Trophoblast cell (in vitro differentiated cells and primary cell): ENCODE results near the gene SND1.

ENCODE experiments used
- DNase-seq, 2 donors: peaks; one replicate each; pipeline ENCODE4 v3.0.0-alpha.2; 2016
- H2AFZ ChIP-seq: 2 replicates; pipeline ENCODE4 v1.6.1; 2013; ENCODE audit warnings: low read length, moderate library complexity, mild to moderate bottlenecking; ENCODE audit not compliant: insufficient read depth, poor library complexity
- H2AK5ac ChIP-seq: 2 replicates; pipeline ENCODE4 v1.6.1; 2013; ENCODE audit warnings: mild to moderate bottlenecking, low read length
- H2BK120ac ChIP-seq: 2 replicates; pipeline ENCODE4 v1.6.1; 2013; ENCODE audit warnings: low read length, mild to moderate bottlenecking, moderate library complexity; ENCODE audit not compliant: insufficient read depth, poor library complexity
- H2BK12ac ChIP-seq: 2 replicates; pipeline ENCODE4 v1.6.1; 2013; ENCODE audit warnings: mild to moderate bottlenecking, low read length, moderate library complexity
- H2BK5ac ChIP-seq: 2 replicates; pipeline ENCODE4 v1.6.1; 2013; ENCODE audit warnings: low read length, low read depth, moderate library complexity, mild to moderate bottlenecking; ENCODE audit not compliant: poor library complexity
- H3K14ac ChIP-seq: 2 replicates; pipeline ENCODE4 v1.6.1; 2013; ENCODE audit warnings: mild to moderate bottlenecking, low read length
- H3K18ac ChIP-seq: 2 replicates; pipeline ENCODE4 v1.6.1; 2013; ENCODE audit warnings: mild to moderate bottlenecking, low read length
- H3K23ac ChIP-seq: 2 replicates; pipeline ENCODE4 v1.6.1; 2013; ENCODE audit warnings: low read length
- H3K27ac ChIP-seq: 2 replicates; pipeline ENCODE4 v1.5.1; 2013; ENCODE audit warnings: low read depth, mild to moderate bottlenecking, inconsistent platforms, low read length, moderate library complexity
- H3K27me3 ChIP-seq: 2 replicates; pipeline ENCODE4 v1.6.1; 2013; ENCODE audit warnings: inconsistent platforms, mild to moderate bottlenecking, low read length, moderate library complexity; ENCODE audit not compliant: insufficient read depth
- H3K36me3 ChIP-seq, 2 experiments: 1 replicate in 1 of 2; 2 replicates in 1 of 2; pipeline ENCODE4 v1.6.1; 2013; ENCODE audit warnings: low read length in 2 of 2, mild to moderate bottlenecking in 2 of 2, moderate library complexity in 1 of 2; ENCODE audit not compliant: insufficient read depth in 2 of 2, control insufficient read depth in 1 of 2
- H3K4ac ChIP-seq: 2 replicates; pipeline ENCODE4 v1.6.1; 2013; ENCODE audit warnings: low read depth, mild to moderate bottlenecking, low read length, moderate library complexity
- H3K4me1 ChIP-seq, 2 experiments: 1 replicate in 1 of 2; 2 replicates in 1 of 2; pipeline ENCODE4 v1.6.1; 2013; ENCODE audit warnings: low read length in 2 of 2, mild to moderate bottlenecking in 2 of 2, moderate library complexity in 1 of 2; ENCODE audit not compliant: insufficient read depth in 2 of 2, control insufficient read depth in 1 of 2
- H3K4me2 ChIP-seq: 2 replicates; pipeline ENCODE4 v1.6.1; 2013; ENCODE audit warnings: inconsistent platforms, mild to moderate bottlenecking, low read length, moderate library complexity
- H3K4me3 ChIP-seq: 2 replicates; pipeline ENCODE4 v1.5.1; 2013; ENCODE audit warnings: mild to moderate bottlenecking, low read depth, low read length, inconsistent platforms
- H3K79me1 ChIP-seq: one replicate; pipeline ENCODE4 v1.6.1; 2013; ENCODE audit warnings: low read length
- H3K79me2 ChIP-seq: 2 replicates; pipeline ENCODE4 v1.6.1; 2013; ENCODE audit warnings: low read length, mild to moderate bottlenecking; ENCODE audit not compliant: control insufficient read depth, insufficient read depth, poor library complexity
- H3K9ac ChIP-seq: 2 replicates; pipeline ENCODE4 v1.6.1; 2013; ENCODE audit warnings: mild to moderate bottlenecking, low read length
- H3K9me3 ChIP-seq: 2 replicates; pipeline ENCODE4 v1.6.1; 2013; ENCODE audit warnings: low read depth, mild to moderate bottlenecking, control low read depth, inconsistent platforms, low read length; ENCODE audit not compliant: insufficient read depth
- H4K12ac ChIP-seq: 2 replicates; pipeline ENCODE4 v1.6.1; 2013; ENCODE audit warnings: low read depth, mild to moderate bottlenecking, low read length, moderate library complexity
- H4K8ac ChIP-seq: 2 replicates; pipeline ENCODE4 v1.6.1; 2013; ENCODE audit warnings: low read depth, mild to moderate bottlenecking, low read length, moderate library complexity
- H4K91ac ChIP-seq: one replicate; pipeline ENCODE4 v1.6.1; 2013; ENCODE audit warnings: low read depth, mild to moderate bottlenecking, low read length, moderate library complexity
- WGBS: extraction: QIAGEN DNeasy Blood & Tissue Kit; methylation state at CpG from one replicate; pipeline ENCODE4 v1.1.7; 2013; ENCODE audit warnings: missing lambda C conversion rate; ENCODE audit not compliant: insufficient read length, insufficient coverage; ENCODE audit errors: extremely low coverage; 5-methylcytosine and 5-hydroxymethylcytosine counted together

The SND1 gene

DNA sequence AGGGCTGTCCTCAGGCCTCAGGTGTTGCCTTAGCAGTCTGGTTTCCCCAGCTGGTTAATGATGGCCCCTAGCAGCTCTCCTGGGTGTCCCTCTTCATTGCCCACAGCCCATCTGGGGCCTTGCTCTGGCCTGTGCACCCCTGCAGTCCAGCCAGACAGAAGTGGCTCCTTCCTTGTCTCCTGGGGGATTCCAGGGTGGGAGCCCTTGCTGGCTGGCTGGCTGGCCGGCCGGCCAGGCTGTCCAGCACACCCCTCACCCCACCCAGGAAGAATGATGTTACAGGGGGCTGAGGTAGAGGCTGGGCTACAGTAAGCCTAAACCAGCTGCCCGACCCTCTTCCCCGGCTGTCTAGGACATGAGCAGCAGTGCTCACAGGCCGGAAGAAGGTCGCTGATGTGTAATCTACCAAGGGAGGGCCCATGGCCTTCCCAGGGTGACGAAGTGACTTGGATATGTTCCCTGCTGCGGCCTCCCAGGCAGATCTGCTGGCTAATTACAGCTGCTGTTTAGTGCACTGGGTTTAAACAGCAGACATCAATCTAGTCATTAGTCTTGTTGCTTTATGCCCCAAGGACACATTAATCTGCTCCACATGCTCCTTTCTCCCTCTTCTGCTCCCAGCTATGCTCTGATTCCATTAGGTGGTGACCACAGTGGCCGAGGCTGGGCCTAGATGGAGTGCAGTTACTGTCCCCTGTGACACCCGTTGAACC, 433.1 kb downstream of the SND1 start:
- Histone ChIP-seq H2AK5ac (no peak overlapping the region), H3K4me3 (no peak overlapping the region), H2BK120ac (no peak overlapping the region), H3K9ac (no peak overlapping the region), H3K36me3 (peaks cover 79 to 84% of the 10 kb centered on the region in 2 experiments), H4K91ac (no peak overlapping the region), H3K4me2 (no peak overlapping the region), H2BK5ac (no peak overlapping the region), H3K4ac (no peak overlapping the region), H4K12ac (no peak overlapping the region), H3K79me2 (no peaks in the 10 kb centered on the region), H3K14ac (no peak overlapping the region), H3K27me3 (no peaks in the 10 kb centered on the region), H2BK12ac (no peak overlapping the region), H3K4me1 (no peaks in the 10 kb centered on the region), H3K23ac (no peak overlapping the region), H4K8ac (no peak overlapping the region), H2AFZ (no peak overlapping the region), H3K27ac (no peak overlapping the region), H3K9me3 (no peaks in the 10 kb centered on the region), H3K18ac (no peak overlapping the region), H3K79me1 (no peaks in the 10 kb centered on the region)
- no peak for DNase-seq
- no CpG with 5 or more reads among the region's 10 CpGs for WGBS

DNA sequence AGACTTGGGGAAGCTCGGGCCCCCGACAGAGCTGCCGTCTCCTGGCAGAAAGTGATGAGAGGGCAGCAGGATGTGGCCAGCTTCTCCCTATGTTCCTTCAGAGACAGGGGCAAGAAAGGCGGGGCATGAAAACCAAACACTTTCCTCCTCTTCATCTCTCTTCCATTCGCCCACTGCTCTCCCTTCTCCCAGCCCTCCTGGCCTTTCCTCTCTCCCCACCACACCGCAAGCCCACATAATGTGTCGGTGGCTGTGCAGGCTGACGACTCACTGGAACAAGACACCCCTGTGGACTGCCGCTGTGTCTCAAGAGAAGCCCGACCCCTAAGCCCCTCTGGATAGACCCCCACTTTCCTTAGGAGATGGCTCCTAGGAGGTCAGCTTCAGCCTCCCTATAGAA, 438.5 kb downstream of the SND1 start:
- H3K14ac ChIP-seq, result no peak overlapping the region
- WGBS, result 100% methylated on average over 1 of the region's 10 CpGs
- no peak overlapping the region for H3K4me3 ChIP-seq
- H2BK5ac ChIP-seq, result no peak overlapping the region
- no peak overlapping the region for H2AFZ ChIP-seq
- no peak overlapping the region for H2BK12ac ChIP-seq
- DNase-seq, result no peak
- no peak overlapping the region for H3K4me2 ChIP-seq
- no peak overlapping the region for H3K23ac ChIP-seq
- no peak overlapping the region for H3K18ac ChIP-seq
- H3K9ac ChIP-seq, result no peak overlapping the region
- no peak overlapping the region for H4K12ac ChIP-seq
- no peak overlapping the region for H4K91ac ChIP-seq
- H3K79me2 ChIP-seq, result no peaks in the 10 kb centered on the region
- no peak overlapping the region for H4K8ac ChIP-seq
- H3K9me3 ChIP-seq, result no peaks in the 10 kb centered on the region
- peaks cover 85 to 87% of the 10 kb centered on the region in 2 experiments for H3K36me3 ChIP-seq
- H3K4ac ChIP-seq, result no peak overlapping the region
- no peaks in the 10 kb centered on the region for H3K27me3 ChIP-seq
- H2AK5ac ChIP-seq, result no peak overlapping the region
- H3K4me1 ChIP-seq, result no peaks in the 10 kb centered on the region
- no peaks in the 10 kb centered on the region for H3K79me1 ChIP-seq
- no peak overlapping the region for H3K27ac ChIP-seq
- H2BK120ac ChIP-seq, result no peak overlapping the region

DNA sequence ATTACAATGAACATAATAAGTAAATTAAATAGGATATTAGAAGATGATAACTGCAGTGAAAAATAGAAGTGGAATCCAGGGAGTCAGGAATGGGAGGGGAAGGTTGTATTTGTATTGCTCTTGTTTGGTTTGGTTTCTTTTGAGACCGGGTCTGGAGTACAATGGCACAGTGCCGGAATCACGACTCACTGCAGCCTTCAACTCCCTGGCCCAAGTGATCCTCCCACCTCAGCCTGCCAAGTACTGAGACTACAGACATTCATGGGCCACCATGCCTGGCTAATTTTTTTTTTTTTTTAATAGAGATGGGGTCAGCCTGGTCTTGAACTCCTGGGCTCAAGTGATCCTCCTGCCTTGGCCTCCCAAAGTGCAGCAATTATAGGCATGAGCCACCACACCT, 439.1 kb downstream of the SND1 start:
- H4K12ac ChIP-seq, result no peak overlapping the region
- no peak overlapping the region for H2BK12ac ChIP-seq
- H3K4me3 ChIP-seq, result no peak overlapping the region
- H4K8ac ChIP-seq, result no peak overlapping the region
- no peak for DNase-seq
- peaks cover 79 to 83% of the 10 kb centered on the region in 2 experiments for H3K36me3 ChIP-seq
- H3K27ac ChIP-seq, result no peak overlapping the region
- H3K18ac ChIP-seq, result no peak overlapping the region
- no peak overlapping the region for H3K14ac ChIP-seq
- H2BK5ac ChIP-seq, result no peak overlapping the region
- no peak overlapping the region for H2AK5ac ChIP-seq
- no peak overlapping the region for H2AFZ ChIP-seq
- no peaks in the 10 kb centered on the region for H3K4me1 ChIP-seq
- H3K27me3 ChIP-seq, result no peaks in the 10 kb centered on the region
- no peaks in the 10 kb centered on the region for H3K79me2 ChIP-seq
- H3K4ac ChIP-seq, result no peak overlapping the region
- WGBS, result no CpG with 5 or more reads among the region's 3 CpGs
- no peak overlapping the region for H3K23ac ChIP-seq
- no peak overlapping the region for H4K91ac ChIP-seq
- no peaks in the 10 kb centered on the region for H3K79me1 ChIP-seq
- no peak overlapping the region for H3K9ac ChIP-seq
- H3K9me3 ChIP-seq, result no peaks in the 10 kb centered on the region
- no peak overlapping the region for H3K4me2 ChIP-seq
- no peak overlapping the region for H2BK120ac ChIP-seq

DNA sequence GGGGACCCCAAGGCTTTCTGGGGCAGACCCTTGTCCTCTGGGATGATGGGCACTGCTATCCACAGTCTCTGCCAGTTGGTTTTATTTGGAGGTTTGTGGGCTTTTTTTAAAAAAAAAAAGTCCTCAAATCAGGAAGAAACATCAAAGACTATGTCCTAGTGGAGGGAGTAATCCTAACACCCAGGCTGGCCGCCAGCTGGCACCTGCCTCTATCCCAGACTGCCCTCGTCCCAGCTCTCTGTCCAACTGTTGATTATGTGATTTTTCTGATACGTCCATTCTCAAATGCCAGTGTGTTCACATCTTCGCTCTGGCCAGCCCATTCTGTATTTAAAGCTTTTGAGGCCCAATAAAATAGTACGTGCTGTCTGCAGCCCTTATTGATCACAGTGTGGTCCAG, 440.2 kb downstream of the SND1 start:
- no peak overlapping the region for H4K91ac ChIP-seq

More for the DNA sequence above, 440.2 kb downstream of the SND1 start:
- Histone ChIP-seq H3K4me3 (no peak overlapping the region), H3K27ac (no peak overlapping the region), H3K79me1 (no peaks in the 10 kb centered on the region), H3K9ac (no peak overlapping the region), H3K9me3 (no peaks in the 10 kb centered on the region), H3K4me2 (no peak overlapping the region), H3K23ac (no peak overlapping the region), H3K4me1 (no peaks in the 10 kb centered on the region), H4K8ac (no peak overlapping the region), H3K14ac (no peak overlapping the region), H3K4ac (no peak overlapping the region), H3K27me3 (no peaks in the 10 kb centered on the region), H2BK120ac (no peak overlapping the region), H4K12ac (no peak overlapping the region), H3K18ac (no peak overlapping the region), H2BK5ac (no peak overlapping the region), H3K36me3 (peaks cover 68 to 74% of the 10 kb centered on the region in 2 experiments), H2AFZ (no peak overlapping the region), H2BK12ac (no peak overlapping the region), H2AK5ac (no peak overlapping the region), H3K79me2 (no peaks in the 10 kb centered on the region)
- WGBS, result no CpG with 5 or more reads among the region's 5 CpGs
- DNase-seq, result no peak
